ENCODE measurements around the gene GBA2.

GRCh38 chr9:35736201-35736633 lies 12.8 kb downstream of the GBA2 start:
- TF ChIP-seq CTCF (IDR thresholded peaks at IDR 0.05) (peak in 1 of 3 donors; percentile 35), POLR2A (IDR thresholded peaks at IDR 0.05) (no peak)
